ENCODE results near the gene RUFY4.
"Not testable (repeated sequence)": the region's sequence is repeated elsewhere in the genome, so short reads cannot be mapped to it uniquely, and the experiment has no call there.

RUFY4 gene

GRCh38 chr2:218091746-218092145 lies 22.7 kb downstream of the RUFY4 start:
- DNase-seq: no peak

- DNase-seq: no peak
Measured at GRCh38 chr2:218093879-218094278, 24.8 kb downstream of the RUFY4 start.

GRCh38 chr2:218095853-218096252 lies 26.8 kb downstream of the RUFY4 start:
- DNase-seq: no peak

GRCh38 chr2:218097975-218098374 lies 28.9 kb downstream of the RUFY4 start:
- DNase-seq: no peak

- DNase-seq: not testable (repeated sequence)
Measured at GRCh38 chr2:218108834-218109233, 39.8 kb downstream of the RUFY4 start.

GRCh38 chr2:218121789-218122188 lies 52.7 kb downstream of the RUFY4 start:
- DNase-seq: not testable (repeated sequence)

- not testable (repeated sequence) for DNase-seq
Measured at GRCh38 chr2:218122286-218122685, 53.2 kb downstream of the RUFY4 start.

GRCh38 chr2:218123986-218124385 lies 54.9 kb downstream of the RUFY4 start:
- DNase-seq: no peak

GRCh38 chr2:218125095-218125494 lies 56.0 kb downstream of the RUFY4 start:
- DNase-seq: no peak

GRCh38 chr2:218125626-218126080 lies 56.6 kb downstream of the RUFY4 start, which contains the start of gene CXCR2:
TSS of gene CXCR2 (plus strand) at chr2:218126028. CDS start at chr2:218134802, 8,774 bp downstream.
- DNase-seq: no peak

GRCh38 chr2:218127929-218128455 lies 58.9 kb downstream of the RUFY4 start:
- no peak for DNase-seq

- DNase-seq: no peak
Measured at GRCh38 chr2:218128781-218129457, 59.9 kb downstream of the RUFY4 start.

- no peak for DNase-seq
Measured at GRCh38 chr2:218129458-218130135, 60.5 kb downstream of the RUFY4 start.

- no peak for DNase-seq
Measured at GRCh38 chr2:218130377-218130776, 61.3 kb downstream of the RUFY4 start.

- no peak for DNase-seq
Measured at GRCh38 chr2:218130822-218131221, 61.8 kb downstream of the RUFY4 start.

- no peak for DNase-seq
Measured at GRCh38 chr2:218137514-218137913, 68.5 kb downstream of the RUFY4 start.

- DNase-seq: no peak
Measured at GRCh38 chr2:218138047-218138446, 69.0 kb downstream of the RUFY4 start.

Measured in NCI-H146 (cell line).